ENCODE data around the gene DHX38. TPM values are rescaled to one million over a fixed set of nuclear protein-coding genes. Genes with fewer than 3 reads are reported as not detected.

DHX38 gene
- total and polyA plus RNA-seq, 2 donors (not counting 3 experiments of a cell fraction or from before 2014, with no cell fraction given), result 47.3 to 78.6 TPM

- Histone ChIP-seq H3K27me3 (ENCODE audit: control insufficient read depth in 2 of 2, insufficient read depth in 2 of 2, low read length in 2 of 2) (no peaks in the 10 kb centered on the region), H3K9ac (replicated peaks; ENCODE audit: extremely low read depth, insufficient read depth, low read length) (no peak overlapping the region), H2AFZ (ENCODE audit: low read depth, low read length) (no peak overlapping the region), H3K4me3 (replicated peaks in 1 of 3; ENCODE audit: insufficient read depth in 1 of 3, low read depth in 1 of 3, low read length in 3 of 3) (no peak overlapping the region), H3K9me3 (replicated peaks; ENCODE audit: control insufficient read depth, insufficient read depth, low read length) (no peaks in the 10 kb centered on the region), H4K20me1 (replicated peaks; ENCODE audit: control insufficient read depth, extremely low read depth, insufficient read depth, low read length) (no peaks in the 10 kb centered on the region), H3K9me1 (replicated peaks; ENCODE audit: control insufficient read depth, extremely low read depth, insufficient read depth, low read length) (no peaks in the 10 kb centered on the region), H3K4me1 (ENCODE audit: control insufficient read depth, extremely low read depth, insufficient read depth, low read length) (no peaks in the 10 kb centered on the region), H3K79me2 (ENCODE audit: control insufficient read depth, insufficient read depth, low read length) (no peaks in the 10 kb centered on the region), H3K4me2 (ENCODE audit: insufficient read depth, low read length) (no peak overlapping the region), H3K36me3 (ENCODE audit: control insufficient read depth in 2 of 2, extremely low read depth in 1 of 2, insufficient read depth in 2 of 2, low read length in 2 of 2) (no peaks in the 10 kb centered on the region), H3K27ac (ENCODE audit: insufficient read depth, low read depth, low read length) (no peak overlapping the region)
- dilution Hi-C loops (cut with MboI; ENCODE audit: extremely low pct_ligation_motif_present, low sequenced_read_pairs) (loop anchor here (25.0 kb wide), 1 partner anchor 324 kb away; no protein-coding TSS in a partner anchor), intact Hi-C loops (cut with micrococcal nuclease) (no loop called here)
- FAIRE-seq (no peak), DNase-seq (ENCODE audit: low read depth, low spot score) (no peak)
- CTCF ChIA-PET, result interaction anchor here (3.4 kb wide), 1 partner anchor 9 kb away, joined by 10 read pairs; no protein-coding TSS in a partner anchor
- POLR2A ChIA-PET, result no interaction called here
- TF ChIP-seq JUN (IDR thresholded peaks at IDR 0.05; ENCODE audit: borderline replicate concordance, insufficient read depth, insufficient read length, low read depth) (no peak), FOS (IDR thresholded peaks at IDR 0.05; ENCODE audit: borderline replicate concordance, insufficient read depth, low read length) (no peak), GATA2 (IDR thresholded peaks at IDR 0.05; ENCODE audit: insufficient read depth, insufficient read length, low read depth, low read length) (no peak), POLR2AphosphoS5 (IDR thresholded peaks at IDR 0.05; ENCODE audit: insufficient read depth, low read depth, low read length) (no peak), MYC (IDR thresholded peaks at IDR 0.05; ENCODE audit: low read depth, low read length) (no peak), EZH2 (IDR thresholded peaks at IDR 0.05; ENCODE audit: borderline replicate concordance, low read depth, low read length, severe bottlenecking) (no peak), POLR2A (IDR thresholded peaks at IDR 0.05; ENCODE audit: low read depth, low read length) (no peak), MAX (IDR thresholded peaks at IDR 0.05; ENCODE audit: insufficient read depth, insufficient read length) (no peak)
- TF ChIP-seq, protein P1, sequence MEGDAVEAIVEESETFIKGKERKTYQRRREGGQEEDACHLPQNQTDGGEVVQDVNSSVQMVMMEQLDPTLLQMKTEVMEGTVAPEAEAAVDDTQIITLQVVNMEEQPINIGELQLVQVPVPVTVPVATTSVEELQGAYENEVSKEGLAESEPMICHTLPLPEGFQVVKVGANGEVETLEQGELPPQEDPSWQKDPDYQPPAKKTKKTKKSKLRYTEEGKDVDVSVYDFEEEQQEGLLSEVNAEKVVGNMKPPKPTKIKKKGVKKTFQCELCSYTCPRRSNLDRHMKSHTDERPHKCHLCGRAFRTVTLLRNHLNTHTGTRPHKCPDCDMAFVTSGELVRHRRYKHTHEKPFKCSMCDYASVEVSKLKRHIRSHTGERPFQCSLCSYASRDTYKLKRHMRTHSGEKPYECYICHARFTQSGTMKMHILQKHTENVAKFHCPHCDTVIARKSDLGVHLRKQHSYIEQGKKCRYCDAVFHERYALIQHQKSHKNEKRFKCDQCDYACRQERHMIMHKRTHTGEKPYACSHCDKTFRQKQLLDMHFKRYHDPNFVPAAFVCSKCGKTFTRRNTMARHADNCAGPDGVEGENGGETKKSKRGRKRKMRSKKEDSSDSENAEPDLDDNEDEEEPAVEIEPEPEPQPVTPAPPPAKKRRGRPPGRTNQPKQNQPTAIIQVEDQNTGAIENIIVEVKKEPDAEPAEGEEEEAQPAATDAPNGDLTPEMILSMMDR (IDR thresholded peaks at IDR 0.05; ENCODE audit: extremely low read depth in 1 of 2, insufficient read depth in 1 of 2, low read depth in 1 of 2, low read length in 2 of 2), result no peak
- no TSS peak for BruUV-seq (replicated peaks)
These were observed 44.5 kb downstream of the DHX38 start for GRCh38 chr16:72138064-72138572.
